Heart left ventricle (tissue), 13 donors: ENCODE measurements around the gene SOX21.

Experiments
- CTCF ChIP-seq, 12 donors: fragments of 200-600 bp; sonication (generic) in 4 of 12; IDR thresholded peaks; one replicate each; pipeline versions ENCODE4 v1.5.0 to v1.8.0; 2018 to 2022; ENCODE audit warnings: antibody characterized with exemption in 12 of 12, mild to moderate bottlenecking in 5 of 12
- POLR2A ChIP-seq, 2 donors: fragments of 450-650 bp; IDR thresholded peaks; one replicate each; pipeline ENCODE4 v1.6.1; 2017; ENCODE audit warnings: antibody characterized with exemption in 2 of 2, mild to moderate bottlenecking in 2 of 2, moderate library complexity in 2 of 2
- donor health status: ischemic (EF 13 %, LVEDD 7.1; RV severe dilation, severe dysfunction).
- donor health status: DM: no; HTN: yes; CAD: no.
- donor health status: DM: no; HTN: no; CAD: no.
- donor health status: ischemic (EF 25% LVEDD 6.9; RV normal size, moderate dysfunction).
- donor health status: ischemic (EF 25% LVEDD 5.7; RV mildly dilated, moderate dysfunction).
- donor health status: ischemic (EF 35%, LVEDD 5.7; RV mildly dilated, moderate dysfunction).
- donor health status: nonischemic (EF 11% LVEDD 7.7; RV severe dilation, severe dysfunction).
- donor health status: DM: yes; HTN: yes; CAD: no.
- donor health status: PGD.
- donor health status: ischemic (EF 29% LVEDD 5.4; RV normal size, mild dysfunction).
- donor health status: nonischemic (EF 23%, LVEDD 6.1; RV moderate dilation, normal function).

- TF ChIP-seq CTCF (IDR thresholded peaks at IDR 0.05) (no peak), POLR2A (IDR thresholded peaks at IDR 0.05) (no peak)
Measured at GRCh38 chr13:94703271-94703670, 9.1 kb downstream of the SOX21 start.
